DMS 273 treated with DMSO at 0.1 percent for 48 hours (cell line): ENCODE results near the gene ARHGEF37.

Experiments
- DNase-seq: peaks from one replicate; lab custom pipeline; 2025; lab: John Stamatoyannopoulos, UW

Gene ARHGEF37

DNA sequence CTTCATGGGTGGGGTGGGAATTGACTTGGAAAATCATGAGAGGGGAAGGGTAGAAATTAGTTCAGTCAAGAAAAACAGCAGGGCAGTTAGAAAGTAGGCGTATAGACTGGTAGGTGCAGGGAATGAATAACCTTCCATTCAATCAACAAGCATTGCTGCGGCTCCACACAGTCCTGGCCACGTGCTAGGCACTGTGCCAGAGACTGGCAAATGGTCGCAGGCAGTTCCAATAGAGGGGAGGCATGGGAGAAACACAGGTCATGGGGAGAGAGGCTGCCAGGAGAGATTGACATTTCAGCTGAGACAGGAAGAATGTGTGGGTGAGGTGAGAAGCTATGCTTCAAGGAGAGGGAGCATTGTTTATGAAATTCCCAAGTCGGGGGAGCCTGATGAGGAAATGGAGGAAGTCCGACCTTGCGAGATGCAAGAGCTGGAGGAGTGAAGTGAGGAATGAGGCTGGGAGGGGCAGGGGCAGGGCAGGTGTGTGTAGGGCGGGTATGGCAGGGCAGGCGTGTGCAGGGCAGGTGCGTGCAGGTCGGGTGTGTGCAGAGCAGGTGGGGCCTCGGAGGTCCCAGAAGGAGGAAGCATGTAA is 94.4 kb downstream of the ARHGEF37 start:
- no peak for DNase-seq

DNA sequence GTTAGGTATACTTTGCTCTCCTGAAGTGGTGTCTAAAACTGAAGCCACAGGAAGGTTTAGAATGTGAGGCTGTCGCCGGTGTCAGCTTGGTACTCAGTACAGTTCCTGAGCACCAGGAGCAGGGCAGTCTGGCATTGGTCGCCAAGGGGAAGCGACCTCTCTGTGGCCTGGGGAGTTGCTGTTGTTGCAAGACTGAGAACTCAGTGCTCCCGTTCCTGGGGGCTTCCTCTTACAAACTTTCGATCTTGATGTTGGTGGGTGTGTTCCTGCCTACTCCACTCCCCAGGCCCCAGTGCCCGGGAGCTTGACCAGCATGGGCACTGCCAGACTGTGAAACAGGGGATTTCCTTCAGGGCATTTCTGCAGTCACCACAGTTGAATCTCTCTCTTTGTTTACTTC is 96.4 kb downstream of the ARHGEF37 start:
- DNase-seq, result no peak

DNA sequence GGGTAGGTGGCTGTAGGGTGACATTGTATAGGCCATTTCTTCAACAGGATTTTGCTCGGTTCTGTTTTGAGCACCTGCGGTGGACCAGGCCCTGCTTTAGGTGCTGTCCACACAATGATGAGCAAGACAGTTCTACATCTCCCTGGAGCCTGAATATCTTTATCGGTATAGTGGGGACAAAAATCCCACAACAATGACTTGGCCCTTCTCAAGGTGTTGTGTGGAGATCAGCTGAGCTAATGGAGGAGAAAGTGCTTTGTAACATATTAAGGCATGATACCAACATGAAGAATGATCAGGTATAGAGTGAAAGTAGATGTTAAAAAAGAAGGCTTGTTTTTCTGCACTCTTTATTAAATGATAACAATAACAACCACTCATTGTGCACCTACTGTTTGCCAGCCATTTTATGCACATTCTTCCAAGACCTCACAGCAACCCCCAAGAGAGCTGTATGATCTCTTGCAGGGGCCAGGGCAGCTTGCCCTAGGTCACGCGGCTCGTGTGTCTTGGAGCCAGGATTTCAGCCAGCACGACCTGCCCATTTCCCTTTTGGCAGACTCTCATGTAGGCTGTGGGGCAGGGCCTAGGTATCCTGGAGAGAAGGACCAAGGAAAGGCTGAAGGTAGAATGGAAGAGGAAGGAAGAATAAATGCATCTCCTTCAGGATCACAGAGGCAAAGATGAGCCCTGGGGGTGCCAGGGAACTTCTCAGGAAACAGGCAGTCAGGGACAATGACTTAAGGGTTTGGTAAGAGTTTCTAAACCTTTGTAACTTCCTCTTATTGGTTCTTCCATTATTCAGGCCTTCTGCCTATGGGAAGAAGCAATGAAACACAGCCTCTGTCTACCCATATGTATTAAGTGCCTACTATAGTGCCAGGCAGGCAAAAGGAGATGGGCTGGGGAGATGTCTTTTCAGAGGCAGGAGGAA is 98.8 kb downstream of the ARHGEF37 start:
- no peak for DNase-seq

DNA sequence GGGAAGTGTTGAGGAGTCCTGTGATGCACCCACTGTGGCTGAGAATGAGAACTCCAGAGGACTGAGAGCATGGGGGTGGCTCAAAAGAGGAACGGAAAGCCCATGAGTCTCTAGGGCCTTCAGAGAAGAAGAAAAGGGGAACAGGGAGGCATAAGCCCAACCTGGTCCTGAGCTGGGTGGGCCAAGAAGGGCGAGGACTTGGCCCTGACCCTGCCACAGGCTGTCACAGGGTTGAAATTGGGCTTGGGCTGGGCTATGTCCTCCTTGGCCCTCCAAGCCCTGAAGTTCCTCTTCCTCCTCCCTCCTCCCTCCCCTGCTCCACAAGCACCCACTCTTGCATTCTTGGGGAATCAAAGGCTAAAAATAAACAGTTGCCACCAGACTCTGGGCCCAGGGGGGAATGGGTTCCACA is 99.5 kb downstream of the ARHGEF37 start:
- DNase-seq, result no peak

DNA sequence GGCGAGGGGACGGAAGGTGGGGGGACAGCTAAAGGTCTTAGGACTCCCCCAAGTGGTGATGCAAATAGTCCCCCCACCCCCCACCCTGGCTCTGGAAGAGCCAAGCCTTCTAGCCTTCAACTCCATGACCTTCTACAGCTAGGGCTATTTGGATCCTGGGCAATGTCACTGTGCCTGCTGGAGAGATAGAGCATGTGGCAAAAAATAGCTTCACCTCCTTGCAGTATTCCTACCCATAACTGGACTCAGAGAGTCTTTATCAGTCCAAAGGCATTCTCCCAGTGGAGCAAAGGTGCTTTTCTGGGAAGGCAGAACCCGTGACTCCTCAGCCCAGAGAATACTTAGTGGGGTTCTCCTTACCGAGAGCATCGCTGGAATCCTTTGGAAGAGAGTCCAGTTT is 100.0 kb downstream of the ARHGEF37 start:
- DNase-seq, result no peak

DNA sequence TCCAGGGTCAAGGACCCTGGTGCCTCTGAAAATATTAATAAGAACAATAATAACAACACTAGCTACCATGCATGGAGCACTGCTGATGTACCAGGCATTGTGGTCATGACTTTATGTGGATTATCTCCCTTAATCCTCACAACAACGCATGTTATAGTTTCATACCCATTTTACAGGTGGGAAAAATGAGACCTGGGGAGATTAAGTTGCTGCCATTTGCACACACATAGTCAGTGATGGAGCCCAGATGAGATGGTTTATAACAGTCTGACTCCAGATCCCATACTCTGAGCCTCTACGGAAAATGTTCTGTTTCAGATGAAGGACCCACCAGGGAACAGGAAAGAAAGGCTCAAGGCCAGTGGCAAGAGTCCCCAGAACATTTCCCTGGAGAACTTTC is 100.6 kb downstream of the ARHGEF37 start:
- DNase-seq, result no peak

DNA sequence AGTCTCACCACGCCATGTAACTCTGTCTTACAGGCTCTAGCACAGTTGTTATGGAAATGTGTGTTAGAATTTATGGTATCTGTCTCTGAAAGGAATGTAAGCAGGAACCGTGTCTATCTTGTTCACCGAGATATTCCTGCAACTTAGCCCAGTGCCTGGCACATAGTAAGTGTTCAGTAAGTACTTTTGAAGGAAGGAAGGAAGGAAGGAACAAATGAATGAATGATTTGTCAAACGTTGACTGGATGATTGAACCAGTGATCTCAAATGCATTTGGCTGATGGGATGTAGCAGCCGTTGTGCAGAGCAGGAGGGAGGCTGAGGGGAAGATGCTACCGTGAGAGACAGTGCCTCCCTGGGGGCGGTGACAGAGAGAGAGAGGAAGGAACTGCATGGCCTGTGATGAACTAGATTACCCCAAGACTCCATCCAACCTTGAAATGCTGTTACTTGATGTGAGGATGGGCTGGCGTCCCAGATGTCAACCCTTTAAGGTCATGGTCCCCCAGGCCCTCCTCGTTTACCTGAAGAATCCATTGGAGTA is 101.3 kb downstream of the ARHGEF37 start:
- DNase-seq, result no peak

DNA sequence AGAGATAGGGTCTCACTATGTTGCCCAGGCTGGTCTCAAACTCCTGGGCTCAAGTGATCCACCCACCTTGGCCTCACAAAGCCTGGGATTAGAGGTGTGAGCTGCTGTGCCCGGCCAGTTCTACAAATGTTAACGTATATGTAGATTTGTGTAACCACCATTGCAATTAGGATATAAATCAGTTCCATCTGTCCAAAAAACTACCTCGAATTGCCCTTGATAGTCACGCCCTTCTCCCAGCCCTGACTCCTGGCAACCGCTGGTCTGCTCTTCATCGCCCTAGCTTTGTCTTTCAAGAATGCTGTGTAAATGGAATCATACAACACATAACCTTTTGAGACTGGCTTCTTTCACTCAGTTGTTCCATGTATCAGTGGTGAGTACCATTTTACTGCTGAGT is 102.7 kb downstream of the ARHGEF37 start:
- DNase-seq, result no peak

DNA sequence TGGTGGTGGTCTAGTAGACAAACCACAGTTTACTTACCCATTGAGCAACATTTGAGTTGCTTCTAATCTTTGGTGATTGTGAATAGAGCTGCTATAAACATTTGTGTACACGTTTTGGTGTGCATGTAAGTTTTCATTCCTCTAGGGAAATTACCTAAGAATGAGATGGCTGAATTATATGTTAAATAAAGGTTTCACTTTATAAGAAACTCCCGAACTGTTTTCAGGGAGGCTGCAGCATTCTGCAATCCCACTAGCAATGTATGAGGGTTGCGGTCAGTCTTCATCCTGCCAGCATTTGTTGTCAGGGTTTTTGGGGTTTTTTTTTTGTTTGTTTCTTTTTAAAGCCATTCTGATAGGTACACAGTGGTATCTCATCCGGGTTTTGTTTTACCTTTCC is 103.1 kb downstream of the ARHGEF37 start:
- no peak for DNase-seq
